Choroid plexus epithelial cell (primary cell): ENCODE measurements around the gene IGFBP2.
A peak's percentile ranks its signal among the peaks of the same experiment; 100 is the strongest.

Source experiments
- DNase-seq: peaks from one replicate; pipeline ENCODE4 v3.0.0-alpha.2; 2010; ENCODE audit warnings: low read depth
- H3K4me3 ChIP-seq: 2 replicates; pipeline ENCODE4 v1.5.1; 2011; ENCODE audit warnings: low read depth, mild to moderate bottlenecking, control low read depth, low read length, moderate library complexity
- CTCF ChIP-seq: conservative IDR thresholded peaks from 2 replicates; pipeline ENCODE4 v1.5.1; 2011; ENCODE audit warnings: low read depth, mild to moderate bottlenecking, control low read depth, inconsistent platforms, low read length, moderate library complexity

IGFBP2 gene

GRCh38 chr2:216657086-216657855 lies 24.1 kb downstream of the IGFBP2 start:
- DNase-seq, result no peak
- no peak overlapping the region for H3K4me3 ChIP-seq
- no peak for TF ChIP-seq CTCF

DNA sequence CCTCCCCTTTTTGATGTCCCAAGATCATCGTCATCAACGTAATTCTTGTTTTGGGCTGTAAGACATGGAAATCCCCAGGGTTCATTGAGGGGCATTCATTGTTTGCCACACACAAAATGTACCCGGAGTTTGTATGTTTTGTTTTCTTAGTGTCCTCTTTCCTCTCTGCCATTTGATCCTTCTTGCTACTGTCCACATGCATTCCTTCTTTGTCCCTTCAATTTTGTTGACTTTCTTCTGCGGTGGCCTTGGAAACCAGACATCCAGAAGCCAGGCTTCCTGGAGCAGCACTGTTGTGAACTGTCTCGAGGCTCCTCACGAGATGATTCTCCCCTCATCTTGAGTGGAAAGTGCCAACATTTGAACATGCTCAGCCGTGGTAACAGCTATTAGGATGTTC lies 24.8 kb downstream of the IGFBP2 start:
- no peak overlapping the region for H3K4me3 ChIP-seq
- no peak for TF ChIP-seq CTCF
- DNase-seq, result peak; percentile 35

DNA sequence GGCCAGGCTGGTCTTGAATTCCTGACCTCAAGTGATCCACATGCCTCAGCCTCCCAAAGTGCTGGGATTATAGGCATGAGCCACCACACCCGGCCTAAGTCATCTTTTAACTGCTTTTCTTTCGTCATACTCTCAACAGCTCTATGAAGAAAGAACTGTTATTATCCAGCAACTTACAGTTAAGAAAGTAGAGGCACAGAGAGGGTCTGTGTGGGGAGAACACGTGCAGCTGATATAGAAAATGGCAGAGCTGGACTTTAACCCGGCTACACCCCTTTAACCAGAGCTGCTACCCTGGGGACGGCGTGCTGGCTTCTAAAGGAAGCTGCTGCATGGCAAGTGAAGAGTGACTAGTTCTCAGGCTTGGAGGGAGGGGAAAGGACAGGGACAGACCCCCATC lies 25.5 kb downstream of the IGFBP2 start:
- no peak for DNase-seq
- H3K4me3 ChIP-seq, result no peak overlapping the region
- no peak for TF ChIP-seq CTCF

GRCh38 chr2:216659276-216659675 lies 26.1 kb downstream of the IGFBP2 start:
- DNase-seq, result no peak
- H3K4me3 ChIP-seq, result no peak overlapping the region
- TF ChIP-seq CTCF, result no peak

DNA sequence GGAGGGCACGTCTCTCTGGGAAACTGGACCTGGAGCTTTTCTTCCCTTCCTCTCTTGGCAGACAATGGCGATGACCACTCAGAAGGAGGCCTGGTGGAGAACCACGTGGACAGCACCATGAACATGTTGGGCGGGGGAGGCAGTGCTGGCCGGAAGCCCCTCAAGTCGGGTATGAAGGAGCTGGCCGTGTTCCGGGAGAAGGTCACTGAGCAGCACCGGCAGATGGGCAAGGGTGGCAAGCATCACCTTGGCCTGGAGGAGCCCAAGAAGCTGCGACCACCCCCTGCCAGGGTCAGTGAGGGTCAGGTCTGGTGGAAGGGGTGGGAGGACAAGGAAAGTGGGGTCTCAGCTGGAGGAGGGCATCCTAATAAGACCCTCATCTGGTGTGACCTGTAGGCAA lies 27.3 kb downstream of the IGFBP2 start:
- no peak overlapping the region for H3K4me3 ChIP-seq
- no peak for DNase-seq
- no peak for TF ChIP-seq CTCF

DNA sequence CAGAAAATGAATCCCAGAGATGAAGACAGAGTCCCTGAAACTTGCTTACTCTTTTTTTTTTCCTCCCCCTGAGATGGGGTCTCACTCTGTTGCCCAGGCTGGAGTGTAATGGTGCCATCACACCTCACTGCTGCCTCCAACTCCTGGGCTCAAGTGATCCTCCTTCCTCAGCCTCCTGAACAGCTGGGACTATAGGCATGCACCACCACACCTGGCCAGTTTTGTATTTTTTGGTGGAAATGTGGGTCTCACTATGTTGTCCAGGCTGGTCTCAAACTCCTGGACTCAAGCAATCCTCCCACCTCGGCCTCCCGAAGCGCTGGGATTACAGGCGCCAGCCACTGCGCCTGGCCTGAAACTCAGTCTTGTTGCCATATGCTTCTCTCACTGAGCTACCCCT lies 27.8 kb downstream of the IGFBP2 start:
- no peak for TF ChIP-seq CTCF
- DNase-seq, result no peak
- H3K4me3 ChIP-seq, result no peak overlapping the region
